HG03521 (cell line): Measurements from ENCODE around the gene OPTN.

ENCODE experiments used
- ATAC-seq: cut with Tn5 transposase; IDR thresholded peaks from one replicate; pipeline ENCODE4 v1.9.1; 2021; ENCODE audit warnings: mild to moderate bottlenecking, moderate library complexity; ENCODE audit not compliant: unreplicated experiment

The OPTN gene

GRCh38 chr10:13182424-13182823, 82.5 kb downstream of the OPTN start:
- no peak for ATAC-seq

DNA sequence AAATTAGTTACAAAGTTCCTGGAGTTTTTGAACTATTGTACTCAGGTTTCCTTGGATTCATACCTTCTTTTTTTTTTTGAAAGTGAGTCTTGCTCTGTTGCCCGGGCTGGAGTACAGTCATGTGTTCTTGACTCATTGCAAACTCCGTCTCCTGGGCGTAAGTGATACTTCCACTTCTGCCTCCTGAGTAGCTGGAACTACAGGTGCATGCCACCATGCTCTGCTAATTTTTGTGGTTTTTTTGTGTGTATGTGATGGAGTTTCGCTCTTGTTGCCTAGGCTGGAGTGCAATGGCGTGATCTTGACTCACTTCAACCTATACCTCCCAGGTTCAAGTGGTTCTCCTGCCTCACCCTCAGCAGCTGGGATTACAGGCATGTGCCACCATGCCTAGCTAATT, 83.7 kb downstream of the OPTN start:
- no peak for ATAC-seq

- no peak for ATAC-seq
Observed at GRCh38 chr10:13184276-13184675, 84.3 kb downstream of the OPTN start.

DNA sequence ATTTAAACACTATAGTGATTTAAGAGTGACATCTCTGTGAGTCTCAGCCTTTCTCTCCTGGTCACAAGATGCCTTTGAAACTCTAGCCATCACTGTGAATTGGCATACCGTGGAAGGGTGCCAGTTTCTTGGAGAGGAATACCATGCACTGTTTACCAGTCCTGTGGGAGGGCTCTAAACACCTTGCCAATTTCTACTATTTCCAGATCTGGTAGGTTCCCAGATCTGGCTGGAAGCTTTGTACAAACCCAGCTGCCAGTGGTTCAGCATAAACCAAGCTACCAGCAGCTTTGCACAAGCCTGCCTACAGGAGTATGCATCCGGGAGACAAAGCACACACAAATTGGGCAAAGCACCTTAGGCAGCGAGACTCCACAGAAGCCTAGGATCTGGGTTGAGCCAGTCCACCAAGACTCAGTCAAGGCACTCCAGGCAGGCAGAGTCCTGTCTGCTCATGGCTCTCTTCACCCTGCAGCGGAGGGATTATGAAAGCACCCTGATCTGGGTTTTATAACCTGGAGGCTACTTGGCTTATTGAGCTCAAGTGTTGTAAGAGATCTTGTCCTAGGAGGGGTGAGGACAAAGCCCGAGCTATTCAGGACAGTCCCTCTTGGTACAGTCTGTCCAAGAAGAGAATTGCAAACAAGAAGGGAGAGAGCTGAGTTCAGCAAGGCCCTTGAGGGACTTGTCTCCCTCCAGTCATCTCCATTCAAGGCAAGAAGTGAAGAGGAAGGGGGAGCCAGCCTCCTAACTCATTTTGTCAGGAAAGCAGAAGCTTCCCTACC, 85.0 kb downstream of the OPTN start:
- no peak for ATAC-seq

GRCh38 chr10:13187135-13187534, 87.2 kb downstream of the OPTN start:
- ATAC-seq = no peak
